OCI-LY1 (cell line): ENCODE data around the gene KCNH2.

Experiments
- H2AFZ ChIP-seq: fragments of 200-600 bp; sonication (generic), shearing (Covaris generic); 2 replicates; pipeline ENCODE4 v1.6.0; 2014; ENCODE audit warnings: antibody characterized with exemption, mild to moderate bottlenecking, low read length
- H3F3A ChIP-seq: fragments of 200-600 bp; sonication (generic), shearing (Covaris generic); 2 replicates; pipeline ENCODE4 v1.6.0; 2014; ENCODE audit warnings: mild to moderate bottlenecking, antibody characterized with exemption, low read length, moderate library complexity; ENCODE audit not compliant: insufficient read depth
- H3K27ac ChIP-seq: fragments of 200-600 bp; sonication (generic); 2 replicates; pipeline ENCODE4 v1.5.1; 2014; ENCODE audit warnings: low read length, mixed run types, mild to moderate bottlenecking, low read depth; ENCODE audit not compliant: poor library complexity, severe bottlenecking
- H3K27me3 ChIP-seq: fragments of 200-600 bp; sonication (generic); 2 replicates; pipeline ENCODE4 v1.6.0; 2014; ENCODE audit warnings: antibody characterized with exemption, mild to moderate bottlenecking, low read length, moderate library complexity; ENCODE audit not compliant: insufficient read depth
- H3K36me3 ChIP-seq: fragments of 200-600 bp; sonication (generic); 2 replicates; pipeline ENCODE4 v1.6.1; 2014; ENCODE audit warnings: mild to moderate bottlenecking, antibody characterized with exemption, low read length, moderate library complexity, mixed read lengths; ENCODE audit not compliant: insufficient read depth
- H3K4me1 ChIP-seq: fragments of 200-600 bp; sonication (generic); 2 replicates; pipeline ENCODE4 v1.5.1; 2014; ENCODE audit warnings: mild to moderate bottlenecking, low read length, moderate library complexity; ENCODE audit not compliant: insufficient read depth, severe bottlenecking
- H3K4me2 ChIP-seq: fragments of 200-600 bp; sonication (generic), shearing (Covaris generic); 2 replicates; pipeline ENCODE4 v1.6.1; 2014; ENCODE audit warnings: low read length
- H3K4me3 ChIP-seq: fragments of 200-600 bp; sonication (generic); 2 replicates; pipeline ENCODE4 v1.5.1; 2014; ENCODE audit warnings: low read length, low read depth, mild to moderate bottlenecking, mixed read lengths; ENCODE audit not compliant: poor library complexity, severe bottlenecking
- H3K79me2 ChIP-seq: fragments of 200-600 bp; shearing (Covaris generic); 2 replicates; pipeline ENCODE4 v1.6.1; 2016; ENCODE audit warnings: mixed run types, low read length, mixed read lengths; ENCODE audit not compliant: insufficient read depth
- H3K9ac ChIP-seq: fragments of 200-600 bp; sonication (generic), shearing (Covaris generic); 2 replicates; pipeline ENCODE4 v1.6.1; 2014; ENCODE audit warnings: mild to moderate bottlenecking, low read length, mixed read lengths
- H3K9me2 ChIP-seq: fragments of 200-600 bp; sonication (generic), shearing (Covaris generic); 2 replicates; pipeline ENCODE4 v1.6.1; 2014; ENCODE audit warnings: low read depth, mild to moderate bottlenecking, low read length, mixed read lengths
- H3K9me3 ChIP-seq: fragments of 200-600 bp; shearing (Covaris generic); 2 replicates; pipeline ENCODE4 v1.6.1; 2014; ENCODE audit warnings: low read length, mixed read lengths
- H4K20me1 ChIP-seq: fragments of 200-600 bp; sonication (generic), shearing (Covaris generic); 2 replicates; pipeline ENCODE4 v1.6.0; 2016; ENCODE audit warnings: mild to moderate bottlenecking, low read length; ENCODE audit not compliant: insufficient read depth
- EZH2 ChIP-seq: fragments of 200-600 bp; sonication (generic), shearing (Covaris generic); IDR thresholded peaks from 2 replicates; pipeline ENCODE4 v1.8.0; 2017; ENCODE audit warnings: borderline replicate concordance, mixed run types, mild to moderate bottlenecking, antibody characterized with exemption, low read length, moderate library complexity, mixed read lengths
- TF ChIP-seq, protein P1 (sequence below): fragments of 200-600 bp; sonication (generic), shearing (Covaris generic); IDR thresholded peaks from 2 replicates; pipeline ENCODE4 v1.5.1; 2017; ENCODE audit warnings: mild to moderate bottlenecking, antibody characterized with exemption, low read length, moderate library complexity, mixed read lengths

Gene KCNH2

DNA sequence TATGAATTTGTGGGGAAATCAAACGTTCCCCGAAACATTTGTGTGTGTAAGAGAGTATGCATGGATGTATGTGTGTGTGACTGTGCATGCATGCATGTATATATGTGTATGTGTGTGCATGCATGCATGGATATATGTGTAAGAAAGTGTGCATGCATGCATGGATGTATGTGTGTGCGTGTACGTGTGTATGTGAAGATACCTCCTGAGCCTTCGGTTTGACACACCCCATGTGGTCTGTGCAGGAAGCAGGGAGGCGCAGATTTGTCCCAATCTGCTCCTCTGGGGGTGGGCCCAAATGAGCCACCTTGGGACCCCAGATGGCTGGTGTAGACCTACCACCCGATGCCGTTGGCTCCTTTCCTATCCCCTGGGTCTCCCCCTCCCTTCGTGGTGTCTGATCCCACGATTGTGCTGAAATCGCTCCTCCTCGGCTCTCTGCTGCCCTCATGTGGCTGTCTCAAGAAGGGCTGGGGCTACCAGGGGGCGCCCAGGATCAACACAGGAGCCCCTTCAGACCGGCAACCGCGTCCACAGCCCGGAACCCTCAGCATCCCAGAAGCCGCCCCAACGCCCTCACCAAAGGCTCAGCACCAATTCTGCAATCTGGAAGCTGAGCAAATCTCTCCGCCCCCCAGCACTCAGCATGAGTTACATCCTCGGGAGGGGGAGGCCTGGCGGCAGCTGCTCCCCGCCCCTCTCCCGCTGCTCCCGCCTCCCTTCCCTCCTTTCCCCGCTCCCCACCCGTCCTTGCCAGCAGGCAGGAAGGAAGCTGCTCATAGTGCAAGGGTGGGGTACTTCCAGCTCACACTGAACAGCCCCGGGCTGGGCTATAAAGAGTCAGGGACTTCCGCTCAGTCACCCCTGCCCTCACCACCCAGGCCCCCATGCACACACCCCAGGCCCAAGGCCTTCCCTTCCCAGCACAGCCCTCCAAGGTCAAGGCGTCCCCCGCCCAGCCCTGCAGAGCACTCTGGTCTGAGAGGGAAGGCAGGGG is 10.4 kb upstream of the KCNH2 start:
- H3K79me2 ChIP-seq = no peaks in the 10 kb centered on the region
- no peak overlapping the region for H2AFZ ChIP-seq

DNA sequence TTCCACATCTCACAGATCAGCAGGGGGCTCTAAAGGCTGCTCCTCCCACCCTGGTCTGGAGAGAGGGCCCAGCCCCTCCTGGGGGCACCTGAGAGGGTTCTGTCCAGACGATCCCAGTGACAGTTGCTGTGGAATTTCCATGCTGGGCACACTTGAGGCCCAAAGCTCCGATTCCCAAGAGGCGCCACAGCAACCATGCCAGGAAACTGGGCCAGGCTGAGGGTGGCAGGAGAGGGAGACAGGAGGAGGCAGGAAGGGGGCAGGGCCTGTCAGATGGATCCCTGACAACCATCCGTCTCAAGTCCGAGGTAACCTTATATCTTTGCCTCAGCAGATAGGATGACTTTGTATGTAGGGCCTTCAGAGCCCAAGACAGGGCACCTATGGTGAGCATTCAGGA is 8.4 kb upstream of the KCNH2 start:
- TF ChIP-seq, protein P1, sequence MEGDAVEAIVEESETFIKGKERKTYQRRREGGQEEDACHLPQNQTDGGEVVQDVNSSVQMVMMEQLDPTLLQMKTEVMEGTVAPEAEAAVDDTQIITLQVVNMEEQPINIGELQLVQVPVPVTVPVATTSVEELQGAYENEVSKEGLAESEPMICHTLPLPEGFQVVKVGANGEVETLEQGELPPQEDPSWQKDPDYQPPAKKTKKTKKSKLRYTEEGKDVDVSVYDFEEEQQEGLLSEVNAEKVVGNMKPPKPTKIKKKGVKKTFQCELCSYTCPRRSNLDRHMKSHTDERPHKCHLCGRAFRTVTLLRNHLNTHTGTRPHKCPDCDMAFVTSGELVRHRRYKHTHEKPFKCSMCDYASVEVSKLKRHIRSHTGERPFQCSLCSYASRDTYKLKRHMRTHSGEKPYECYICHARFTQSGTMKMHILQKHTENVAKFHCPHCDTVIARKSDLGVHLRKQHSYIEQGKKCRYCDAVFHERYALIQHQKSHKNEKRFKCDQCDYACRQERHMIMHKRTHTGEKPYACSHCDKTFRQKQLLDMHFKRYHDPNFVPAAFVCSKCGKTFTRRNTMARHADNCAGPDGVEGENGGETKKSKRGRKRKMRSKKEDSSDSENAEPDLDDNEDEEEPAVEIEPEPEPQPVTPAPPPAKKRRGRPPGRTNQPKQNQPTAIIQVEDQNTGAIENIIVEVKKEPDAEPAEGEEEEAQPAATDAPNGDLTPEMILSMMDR = no peak
- no peak for TF ChIP-seq EZH2

More for the DNA sequence above, 10.4 kb upstream of the KCNH2 start:
- no peaks in the 10 kb centered on the region for H3F3A ChIP-seq
- H3K9me2 ChIP-seq = no peaks in the 10 kb centered on the region
- TF ChIP-seq, protein P1 = peak; percentile 98
- TF ChIP-seq EZH2 = no peak
- H3K9ac ChIP-seq = no peak overlapping the region
- H3K27ac ChIP-seq = no peak overlapping the region
- H3K9me3 ChIP-seq = peaks cover 4% of the 10 kb centered on the region; the same call in 1 of the 2 replicates
- H3K4me1 ChIP-seq = no peaks in the 10 kb centered on the region
- no peak overlapping the region; the same call in 1 of the 2 replicates for H3K4me2 ChIP-seq
- H3K27me3 ChIP-seq = peaks cover 21% of the 10 kb centered on the region; the same call in 1 of the 2 replicates
- no peak overlapping the region for H3K4me3 ChIP-seq
- no peaks in the 10 kb centered on the region for H4K20me1 ChIP-seq
- no peaks in the 10 kb centered on the region; the same call in 1 of the 2 replicates for H3K36me3 ChIP-seq

DNA sequence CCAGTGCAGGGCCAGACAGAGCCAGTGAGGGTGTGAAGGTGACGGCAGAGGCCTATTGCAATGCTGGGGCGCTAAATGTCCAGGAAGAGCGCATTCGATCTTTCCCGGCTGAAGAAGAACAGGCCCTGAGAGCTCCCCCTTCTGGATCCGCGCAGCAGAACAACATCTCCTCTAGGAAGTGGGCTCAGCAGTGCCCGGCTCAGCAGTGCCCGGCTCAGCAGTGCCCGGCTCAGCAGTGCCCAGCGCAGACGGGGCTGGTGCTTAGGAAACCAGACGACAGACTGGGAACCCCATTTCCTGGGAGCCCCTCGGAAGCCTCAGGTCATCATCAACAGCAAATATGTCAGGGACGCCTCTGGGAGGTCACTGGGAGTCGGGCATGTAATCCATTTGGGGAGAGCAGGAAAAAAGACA is 8.0 kb upstream of the KCNH2 start:
- H3K9me3 ChIP-seq = peaks cover 4% of the 10 kb centered on the region; the same call in 1 of the 2 replicates
- H2AFZ ChIP-seq = no peak overlapping the region
- H3K4me3 ChIP-seq = no peak overlapping the region
- H3F3A ChIP-seq = no peaks in the 10 kb centered on the region
- no peak overlapping the region for H3K9ac ChIP-seq
- no peaks in the 10 kb centered on the region for H4K20me1 ChIP-seq
- no peak overlapping the region for H3K27ac ChIP-seq
- no peaks in the 10 kb centered on the region for H3K79me2 ChIP-seq
- H3K9me2 ChIP-seq = no peaks in the 10 kb centered on the region
- TF ChIP-seq, protein P1 = peak; percentile 87
- no peak for TF ChIP-seq EZH2
- no peaks in the 10 kb centered on the region for H3K4me1 ChIP-seq
- no peaks in the 10 kb centered on the region; the same call in 1 of the 2 replicates for H3K36me3 ChIP-seq
- no peak overlapping the region for H3K4me2 ChIP-seq
- H3K27me3 ChIP-seq = peaks cover 28% of the 10 kb centered on the region; the same call in 1 of the 2 replicates

More for the DNA sequence above, 8.4 kb upstream of the KCNH2 start:
- H2AFZ ChIP-seq = no peak overlapping the region
- H3F3A ChIP-seq = no peaks in the 10 kb centered on the region
- no peak overlapping the region for H3K4me3 ChIP-seq
- H3K36me3 ChIP-seq = no peaks in the 10 kb centered on the region; the same call in 1 of the 2 replicates
- no peaks in the 10 kb centered on the region for H4K20me1 ChIP-seq
- no peak overlapping the region for H3K4me2 ChIP-seq
- H3K9me2 ChIP-seq = no peaks in the 10 kb centered on the region
- no peaks in the 10 kb centered on the region for H3K4me1 ChIP-seq
- no peak overlapping the region for H3K27ac ChIP-seq
- peaks cover 4% of the 10 kb centered on the region; the same call in 1 of the 2 replicates for H3K9me3 ChIP-seq
- peaks cover 32% of the 10 kb centered on the region; the same call in 1 of the 2 replicates for H3K27me3 ChIP-seq
- H3K9ac ChIP-seq = no peak overlapping the region
- no peaks in the 10 kb centered on the region for H3K79me2 ChIP-seq
